A549 (cell line): ENCODE data around the gene FNBP1L.

Experiments
- ESRRA ChIP-seq: fragments of 150-350 bp; IDR thresholded peaks from 2 replicates; pipeline ENCODE4 v1.6.1; 2014; ENCODE audit warnings: mild to moderate bottlenecking, low read length, borderline replicate concordance
- PHF8 ChIP-seq: fragments of 200-600 bp; sonication (generic); IDR thresholded peaks from 2 replicates; pipeline ENCODE4 v1.6.1; 2016; ENCODE audit warnings: low read depth, mild to moderate bottlenecking, antibody characterized with exemption, moderate library complexity, borderline replicate concordance
- REST ChIP-seq: fragments of 200-600 bp; sonication (generic); IDR thresholded peaks from 2 replicates; pipeline ENCODE4 v1.6.1; 2016; ENCODE audit warnings: antibody characterized with exemption, mild to moderate bottlenecking, moderate library complexity
- TF ChIP-seq, protein P1 (sequence below): fragments of >200 bp; sonication (Bioruptor Twin); formaldehyde crosslinking; IDR thresholded peaks from 3 replicates; pipeline ENCODE4 v1.5.1; 2016
- TF ChIP-seq, protein P2 (sequence below): fragments of 250-450 bp; sonication (Bioruptor Pico); IDR thresholded peaks from 2 replicates; pipeline ENCODE4 v1.5.0; 2021; ENCODE audit warnings: mild to moderate bottlenecking, moderate library complexity, borderline replicate concordance

GRCh38 chr1:93436496-93436895 lies 11.4 kb upstream of the FNBP1L start:
- TF ChIP-seq REST (no peak), ESRRA (no peak), PHF8 (no peak)
- TF ChIP-seq, protein P1, sequence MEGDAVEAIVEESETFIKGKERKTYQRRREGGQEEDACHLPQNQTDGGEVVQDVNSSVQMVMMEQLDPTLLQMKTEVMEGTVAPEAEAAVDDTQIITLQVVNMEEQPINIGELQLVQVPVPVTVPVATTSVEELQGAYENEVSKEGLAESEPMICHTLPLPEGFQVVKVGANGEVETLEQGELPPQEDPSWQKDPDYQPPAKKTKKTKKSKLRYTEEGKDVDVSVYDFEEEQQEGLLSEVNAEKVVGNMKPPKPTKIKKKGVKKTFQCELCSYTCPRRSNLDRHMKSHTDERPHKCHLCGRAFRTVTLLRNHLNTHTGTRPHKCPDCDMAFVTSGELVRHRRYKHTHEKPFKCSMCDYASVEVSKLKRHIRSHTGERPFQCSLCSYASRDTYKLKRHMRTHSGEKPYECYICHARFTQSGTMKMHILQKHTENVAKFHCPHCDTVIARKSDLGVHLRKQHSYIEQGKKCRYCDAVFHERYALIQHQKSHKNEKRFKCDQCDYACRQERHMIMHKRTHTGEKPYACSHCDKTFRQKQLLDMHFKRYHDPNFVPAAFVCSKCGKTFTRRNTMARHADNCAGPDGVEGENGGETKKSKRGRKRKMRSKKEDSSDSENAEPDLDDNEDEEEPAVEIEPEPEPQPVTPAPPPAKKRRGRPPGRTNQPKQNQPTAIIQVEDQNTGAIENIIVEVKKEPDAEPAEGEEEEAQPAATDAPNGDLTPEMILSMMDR = no peak
- TF ChIP-seq, protein P2, sequence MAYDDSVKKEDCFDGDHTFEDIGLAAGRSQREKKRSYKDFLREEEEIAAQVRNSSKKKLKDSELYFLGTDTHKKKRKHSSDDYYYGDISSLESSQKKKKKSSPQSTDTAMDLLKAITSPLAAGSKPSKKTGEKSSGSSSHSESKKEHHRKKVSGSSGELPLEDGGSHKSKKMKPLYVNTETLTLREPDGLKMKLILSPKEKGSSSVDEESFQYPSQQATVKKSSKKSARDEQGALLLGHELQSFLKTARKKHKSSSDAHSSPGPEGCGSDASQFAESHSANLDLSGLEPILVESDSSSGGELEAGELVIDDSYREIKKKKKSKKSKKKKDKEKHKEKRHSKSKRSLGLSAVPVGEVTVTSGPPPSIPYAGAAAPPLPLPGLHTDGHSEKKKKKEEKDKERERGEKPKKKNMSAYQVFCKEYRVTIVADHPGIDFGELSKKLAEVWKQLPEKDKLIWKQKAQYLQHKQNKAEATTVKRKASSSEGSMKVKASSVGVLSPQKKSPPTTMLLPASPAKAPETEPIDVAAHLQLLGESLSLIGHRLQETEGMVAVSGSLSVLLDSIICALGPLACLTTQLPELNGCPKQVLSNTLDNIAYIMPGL (CRISPR knock-in tag) = no peak
